Endothelial cell (in vitro differentiated cells): ENCODE data around the gene SDE2. TPM values are rescaled to one million over a fixed set of nuclear protein-coding genes. Genes with fewer than 3 reads are reported as not detected.

ENCODE experiments used
- DNase-seq: peaks from one replicate; pipeline ENCODE4 v3.0.0; 2021; ENCODE audit warnings: low spot score
- H3K27ac Mint-ChIP-seq: one replicate; pipeline ENCODE4 v1.8.0; 2021; ENCODE audit warnings: mixed read lengths, inconsistent platforms; ENCODE audit not compliant: unreplicated experiment
- H3K27me3 Mint-ChIP-seq: one replicate; pipeline ENCODE4 v1.8.0; 2021; ENCODE audit warnings: mild to moderate bottlenecking, moderate library complexity, mixed read lengths, inconsistent platforms; ENCODE audit not compliant: unreplicated experiment
- H3K36me3 Mint-ChIP-seq: one replicate; pipeline ENCODE4 v1.8.0; 2021; ENCODE audit warnings: mild to moderate bottlenecking, low read depth, mixed read lengths, inconsistent platforms; ENCODE audit not compliant: unreplicated experiment
- H3K4me1 Mint-ChIP-seq: one replicate; pipeline ENCODE4 v1.8.0; 2021; ENCODE audit warnings: mild to moderate bottlenecking, mixed read lengths, inconsistent platforms; ENCODE audit not compliant: unreplicated experiment
- H3K4me3 Mint-ChIP-seq: one replicate; pipeline ENCODE4 v1.8.0; 2021; ENCODE audit warnings: mild to moderate bottlenecking, mixed read lengths, inconsistent platforms; ENCODE audit not compliant: unreplicated experiment
- H3K9me3 Mint-ChIP-seq: one replicate; pipeline ENCODE4 v1.8.0; 2021; ENCODE audit warnings: mixed read lengths, inconsistent platforms; ENCODE audit not compliant: unreplicated experiment
- CTCF ChIP-seq: fragments of 200-600 bp; sonication (generic); IDR thresholded peaks from one replicate; pipeline ENCODE4 v1.5.0; 2021; ENCODE audit warnings: antibody characterized with exemption; ENCODE audit not compliant: unreplicated experiment
- total RNA-seq: library from RNA; stranded (reverse); fragmentation: NEBNext Ultra II Directional; extraction: Animal tissue kit (Norgen Biotek cat#: 25700); gene quantifications from one replicate; pipeline ENCODE4 v1.2.1, GENCODE V29; 2021; ENCODE audit not compliant: unreplicated experiment

Gene SDE2
- total RNA-seq, 1 donor from 2014 or later = 17.8 TPM

- H3K27me3 Mint-ChIP-seq = peaks cover 3% of the 10 kb centered on the region
- H3K4me1 Mint-ChIP-seq = peaks cover 4% of the 10 kb centered on the region
- H3K4me3 Mint-ChIP-seq = no peak overlapping the region
- no peak for TF ChIP-seq CTCF
- no peak for DNase-seq
- no peaks in the 10 kb centered on the region for H3K36me3 Mint-ChIP-seq
- H3K27ac Mint-ChIP-seq = no peak overlapping the region
- H3K9me3 Mint-ChIP-seq = no peaks in the 10 kb centered on the region
Observed at GRCh38 chr1:226034482-226034881, 35.3 kb upstream of the SDE2 start.

GRCh38 chr1:226033991-226034390 is 34.8 kb upstream of the SDE2 start:
- Mint-ChIP-seq H3K27me3 (peaks cover 3% of the 10 kb centered on the region), H3K36me3 (no peaks in the 10 kb centered on the region), H3K4me3 (no peak overlapping the region), H3K4me1 (peaks cover 4% of the 10 kb centered on the region), H3K27ac (no peak overlapping the region), H3K9me3 (no peaks in the 10 kb centered on the region)
- no peak for TF ChIP-seq CTCF
- DNase-seq = no peak

- TF ChIP-seq CTCF = no peak
- DNase-seq = no peak
- Mint-ChIP-seq H3K27ac (no peak overlapping the region), H3K4me1 (peaks cover 4% of the 10 kb centered on the region), H3K36me3 (no peaks in the 10 kb centered on the region), H3K9me3 (no peaks in the 10 kb centered on the region), H3K4me3 (no peak overlapping the region), H3K27me3 (peaks cover 3% of the 10 kb centered on the region)
Observed at GRCh38 chr1:226033582-226033981, 34.4 kb upstream of the SDE2 start.

GRCh38 chr1:226029568-226030225 is 30.6 kb upstream of the SDE2 start:
- H3K27me3 Mint-ChIP-seq = peaks cover 3% of the 10 kb centered on the region
- no peak overlapping the region for H3K27ac Mint-ChIP-seq
- DNase-seq = no peak
- no peak for TF ChIP-seq CTCF
- H3K9me3 Mint-ChIP-seq = no peaks in the 10 kb centered on the region
- no peak overlapping the region for H3K4me3 Mint-ChIP-seq
- no peaks in the 10 kb centered on the region for H3K36me3 Mint-ChIP-seq
- peaks cover 4% of the 10 kb centered on the region for H3K4me1 Mint-ChIP-seq

- Mint-ChIP-seq H3K4me1 (peaks cover 4% of the 10 kb centered on the region), H3K27me3 (peaks cover 3% of the 10 kb centered on the region), H3K27ac (no peak overlapping the region), H3K36me3 (no peaks in the 10 kb centered on the region), H3K9me3 (no peaks in the 10 kb centered on the region), H3K4me3 (no peak overlapping the region)
- no peak for DNase-seq
- no peak for TF ChIP-seq CTCF
Observed at GRCh38 chr1:226029093-226029496, 30.0 kb upstream of the SDE2 start.
